Left lung (tissue), 10 donors: ENCODE data around the gene OR10G8. TPM values are rescaled to one million over a fixed set of nuclear protein-coding genes. Genes with fewer than 3 reads are reported as not detected.
A peak's percentile ranks its signal among the peaks of the same experiment; 100 is the strongest.

Source experiments
- ATAC-seq: fragments of 200-7000 bp; cut with Tn5 transposase; one replicate; pipeline ENCODE4 v1.9.1; 2020; ENCODE audit warnings: moderate library complexity
- DNase-seq, 4 donors: peaks; one replicate each; pipeline ENCODE4 v3.0.0-alpha.2; 2013 to 2020
- H3K27ac ChIP-seq, 2 donors: fragments of 200-600 bp; sonication (generic) in 1 of 2; one replicate each; pipeline versions ENCODE4 v1.5.0 to v1.8.0; 2020 to 2021
- H3K27me3 ChIP-seq, 2 donors: fragments of 200-600 bp; sonication (generic) in 1 of 2; one replicate each; pipeline versions ENCODE4 v1.5.0 to v1.8.0; 2020 to 2021
- H3K36me3 ChIP-seq, 2 donors: fragments of 200-600 bp; sonication (generic) in 1 of 2; one replicate each; pipeline versions ENCODE4 v1.5.0 to v1.8.0; 2020 to 2021
- H3K4me1 ChIP-seq, 2 donors: fragments of 200-600 bp; one replicate each; pipeline ENCODE4 v1.8.0; 2021
- H3K4me3 ChIP-seq, 2 donors: fragments of 200-600 bp; sonication (generic) in 1 of 2; one replicate each; pipeline versions ENCODE4 v1.5.0 to v1.8.0; 2020 to 2021; ENCODE audit warnings: mild to moderate bottlenecking in 1 of 2
- H3K9me3 ChIP-seq, 2 donors: fragments of 200-600 bp; sonication (generic) in 1 of 2; one replicate each; pipeline versions ENCODE4 v1.5.0 to v1.8.0; 2020 to 2021
- intact Hi-C, 2 donors: fragments of 100-400 bp; cut with DNase I; formaldehyde crosslinking; loops; one replicate each; pipeline versions ENCODE4 v1.11.2 to v1.14.2; 2022
- polyA plus RNA-seq, 6 donors: library from polyadenylated mRNA; unstranded; fragments of 120-200 nt; gene quantifications; one replicate each; pipeline ENCODE4 v1.2.1, GENCODE V29; 2013; ENCODE audit not compliant: insufficient read length in 6 of 6
- total RNA-seq, 2 donors: library from RNA; stranded (reverse); fragmentation: NEBNext Ultra II Directional; extraction: Animal tissue kit (Norgen Biotek cat#: 25700); gene quantifications; one replicate each; pipeline ENCODE4 v1.2.1, GENCODE V29; 2021
- TF ChIP-seq, protein P1 (sequence below), 2 donors: fragments of 200-600 bp; sonication (generic) in 1 of 2; IDR thresholded peaks; one replicate each; pipeline versions ENCODE4 v1.5.0 to v1.8.0; 2021; ENCODE audit warnings: antibody characterized with exemption in 2 of 2
- donor health status: DM: no; HTN: yes; CAD: no.
- donor health status: DM: no; HTN: no; CAD: no.

The OR10G8 gene
- total and polyA plus RNA-seq, 8 donors = not detected

DNA sequence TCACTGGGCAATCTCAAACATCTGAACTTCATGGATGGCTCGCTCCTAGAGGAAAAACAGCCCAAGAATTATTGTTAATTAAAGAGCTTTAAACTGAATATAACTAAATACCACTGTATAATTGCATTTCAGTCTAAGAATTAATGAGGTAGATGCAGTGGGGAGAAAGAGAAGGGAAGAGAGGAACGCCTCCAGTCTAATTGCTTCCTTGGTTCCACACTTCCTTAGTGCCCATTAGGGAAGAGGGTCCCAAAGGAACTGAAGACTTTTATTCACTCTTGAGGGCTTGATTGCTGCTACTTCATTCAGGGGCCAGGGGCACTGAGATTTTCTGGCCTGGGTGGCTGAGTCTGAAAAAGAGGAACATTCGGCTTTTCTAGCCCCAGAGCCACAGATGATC, 26.4 kb downstream of the OR10G8 start:
- Histone ChIP-seq H3K27me3 (no peaks in the 10 kb centered on the region), H3K4me1 (no peaks in the 10 kb centered on the region), H3K36me3 (no peaks in the 10 kb centered on the region), H3K4me3 (no peak overlapping the region), H3K9me3 (no peaks in the 10 kb centered on the region), H3K27ac (no peak overlapping the region)
- DNase-seq = no peak
- intact Hi-C loops = no loop called here
- ATAC-seq = no peak
- TF ChIP-seq, protein P1, sequence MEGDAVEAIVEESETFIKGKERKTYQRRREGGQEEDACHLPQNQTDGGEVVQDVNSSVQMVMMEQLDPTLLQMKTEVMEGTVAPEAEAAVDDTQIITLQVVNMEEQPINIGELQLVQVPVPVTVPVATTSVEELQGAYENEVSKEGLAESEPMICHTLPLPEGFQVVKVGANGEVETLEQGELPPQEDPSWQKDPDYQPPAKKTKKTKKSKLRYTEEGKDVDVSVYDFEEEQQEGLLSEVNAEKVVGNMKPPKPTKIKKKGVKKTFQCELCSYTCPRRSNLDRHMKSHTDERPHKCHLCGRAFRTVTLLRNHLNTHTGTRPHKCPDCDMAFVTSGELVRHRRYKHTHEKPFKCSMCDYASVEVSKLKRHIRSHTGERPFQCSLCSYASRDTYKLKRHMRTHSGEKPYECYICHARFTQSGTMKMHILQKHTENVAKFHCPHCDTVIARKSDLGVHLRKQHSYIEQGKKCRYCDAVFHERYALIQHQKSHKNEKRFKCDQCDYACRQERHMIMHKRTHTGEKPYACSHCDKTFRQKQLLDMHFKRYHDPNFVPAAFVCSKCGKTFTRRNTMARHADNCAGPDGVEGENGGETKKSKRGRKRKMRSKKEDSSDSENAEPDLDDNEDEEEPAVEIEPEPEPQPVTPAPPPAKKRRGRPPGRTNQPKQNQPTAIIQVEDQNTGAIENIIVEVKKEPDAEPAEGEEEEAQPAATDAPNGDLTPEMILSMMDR (IDR thresholded peaks at IDR 0.05) = no peak

DNA sequence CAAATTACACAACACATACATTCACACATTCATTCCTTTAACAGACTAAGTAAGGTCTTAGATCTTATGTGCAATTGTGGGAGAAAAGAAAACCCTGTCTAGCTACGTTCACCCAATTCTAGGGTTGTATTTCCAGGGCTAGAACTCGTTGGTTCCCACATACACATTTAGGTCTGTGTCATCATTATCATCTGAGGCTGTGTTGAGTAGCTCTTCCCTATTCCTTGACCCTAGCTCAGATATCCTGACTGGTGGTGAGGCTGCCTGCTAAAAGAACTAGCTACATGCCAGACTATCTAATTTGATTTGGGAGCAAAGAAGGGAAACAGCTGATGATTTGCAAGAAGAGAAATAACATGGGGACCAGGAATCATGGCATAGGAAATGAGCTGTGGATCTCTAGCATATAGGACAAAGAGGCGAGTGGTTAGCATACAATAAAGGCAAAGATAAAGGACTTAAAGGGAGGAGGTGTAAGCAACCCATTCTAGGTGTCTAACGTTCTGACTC, 42.1 kb downstream of the OR10G8 start:
- ATAC-seq (no peak), DNase-seq (no peak)
- H3K4me1 ChIP-seq = peaks cover 6 to 14% of the 10 kb centered on the region in 2 donors
- H3K4me3 ChIP-seq = no peak overlapping the region
- no peaks in the 10 kb centered on the region for H3K9me3 ChIP-seq
- no peaks in the 10 kb centered on the region for H3K36me3 ChIP-seq
- H3K27ac ChIP-seq = no peak overlapping the region
- TF ChIP-seq, protein P1 (IDR thresholded peaks at IDR 0.05) = no peak
- peaks cover 0 to 38% of the 10 kb centered on the region in 2 donors for H3K27me3 ChIP-seq
- intact Hi-C loops = no loop called here

DNA sequence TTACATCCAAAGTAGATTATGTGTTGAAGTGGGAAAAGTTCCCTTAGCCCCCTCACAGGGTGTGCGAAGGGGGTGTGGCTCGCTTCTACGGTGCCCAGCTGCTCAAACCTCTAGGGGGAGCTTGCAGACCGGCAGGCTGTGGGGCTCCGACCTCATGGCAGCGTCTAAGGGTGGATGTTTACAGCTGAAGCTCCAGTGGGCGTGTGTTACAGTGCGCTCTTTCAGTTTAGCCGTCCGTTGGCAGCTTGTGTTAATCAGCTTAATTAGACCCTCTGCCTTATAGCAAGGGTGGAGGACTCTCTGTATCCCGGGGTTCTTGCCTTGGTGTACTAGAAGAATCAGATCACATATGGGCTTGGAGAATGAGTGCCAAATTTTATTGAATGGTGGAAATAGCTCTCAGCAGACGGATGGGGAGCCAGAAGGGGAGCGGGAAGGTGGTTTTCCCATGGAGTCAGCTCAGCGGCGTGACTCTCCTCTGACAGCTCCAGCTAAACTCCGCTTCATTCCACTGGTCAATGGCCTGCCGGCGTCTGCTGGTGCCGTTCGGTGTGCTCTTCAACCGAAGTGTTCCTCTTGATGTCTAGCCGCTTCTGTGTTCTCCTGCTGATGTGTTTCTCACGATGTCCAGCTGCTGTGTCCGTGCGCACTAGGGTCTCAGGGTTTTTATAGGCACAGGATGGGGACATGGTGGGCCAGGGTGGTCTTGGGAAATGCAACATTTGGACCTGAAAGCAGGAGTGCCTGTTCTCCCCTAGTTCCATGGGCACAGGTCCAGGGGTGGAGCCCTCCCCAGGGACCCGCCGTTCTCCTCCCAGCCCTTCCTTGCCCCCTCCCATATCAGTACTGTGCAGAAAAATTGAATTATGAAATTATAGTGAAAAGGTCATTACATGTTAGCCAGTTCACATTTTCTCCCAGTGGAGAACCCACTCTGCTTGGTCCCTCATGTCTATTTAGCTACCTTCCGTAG, 43.1 kb downstream of the OR10G8 start:
- DNase-seq (peak; percentile 30 to 82 (median 64)), ATAC-seq (peak; percentile 87)
- peak overlapping the region in 1 of 2 donors; percentile 7 for H3K4me3 ChIP-seq
- peaks cover 6 to 14% of the 10 kb centered on the region in 2 donors for H3K4me1 ChIP-seq
- H3K9me3 ChIP-seq = no peaks in the 10 kb centered on the region
- no peaks in the 10 kb centered on the region for H3K36me3 ChIP-seq
- intact Hi-C loops = loop anchor here in 1 of 2 donors (10.0 kb wide), 1 partner anchor 125 kb away; no protein-coding TSS in a partner anchor
- H3K27me3 ChIP-seq = peaks cover 0 to 32% of the 10 kb centered on the region in 2 donors
- TF ChIP-seq, protein P1 (IDR thresholded peaks at IDR 0.05) = peak; percentile 40 to 55
- no peak overlapping the region for H3K27ac ChIP-seq

DNA sequence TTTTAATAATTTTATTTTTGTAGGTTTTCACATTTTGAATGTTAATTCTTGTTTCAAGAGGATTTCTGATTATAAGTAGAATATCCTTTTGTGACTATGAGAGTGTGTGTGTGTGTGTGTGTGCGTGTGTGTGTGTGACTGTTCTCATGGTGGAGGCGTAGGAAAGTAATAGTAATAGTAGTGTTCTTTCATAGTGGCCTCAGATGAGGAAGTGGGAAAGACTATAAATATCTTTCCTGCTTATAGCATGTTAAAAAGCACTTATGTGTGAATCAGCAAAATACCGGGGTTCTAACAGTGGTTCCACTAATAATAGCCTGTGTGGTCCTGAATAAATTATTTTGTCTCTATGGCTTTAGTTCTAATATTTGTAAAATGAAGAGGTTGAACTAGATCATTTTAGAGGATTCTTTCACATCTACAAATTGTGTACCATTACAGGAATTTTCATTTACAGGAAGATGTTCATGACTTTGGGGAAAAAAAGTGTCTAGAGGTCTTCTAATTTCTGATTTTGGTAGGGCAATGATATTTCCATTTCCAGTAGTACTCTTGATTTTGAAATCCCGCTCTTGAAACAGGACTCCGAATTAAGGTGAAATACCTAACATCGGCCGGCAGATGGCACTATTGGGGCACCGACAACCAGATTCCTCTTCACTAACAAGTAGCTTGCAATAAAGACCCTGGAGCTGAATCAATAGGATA, 44.5 kb downstream of the OR10G8 start:
- intact Hi-C loops = loop anchor here in 1 of 2 donors (10.0 kb wide), 1 partner anchor 124 kb away; no protein-coding TSS in a partner anchor
- TF ChIP-seq, protein P1 (IDR thresholded peaks at IDR 0.05) = peak; percentile 66 to 76

More for the DNA sequence above, 44.5 kb downstream of the OR10G8 start:
- Histone ChIP-seq H3K36me3 (no peaks in the 10 kb centered on the region), H3K27ac (peak overlapping the region in 1 of 2 donors; percentile 38), H3K4me3 (no peak overlapping the region), H3K9me3 (no peaks in the 10 kb centered on the region), H3K27me3 (peaks cover 0 to 36% of the 10 kb centered on the region in 2 donors), H3K4me1 (peaks cover 6 to 20% of the 10 kb centered on the region in 2 donors)
- ATAC-seq = peak; percentile 83
- peak; percentile 66 to 86 (median 72) for DNase-seq
